Loucy (cell line): ENCODE measurements around the gene ATAD3B.
"Not testable (repeated sequence)": the region's sequence is repeated elsewhere in the genome, so short reads cannot be mapped to it uniquely, and the experiment has no call there.

ENCODE experiments used
- EZH2phosphoT487 ChIP-seq: fragments of 200-600 bp; IDR thresholded peaks from 2 replicates; pipeline ENCODE4 v1.6.1; 2018; ENCODE audit warnings: antibody characterized with exemption, mild to moderate bottlenecking, moderate library complexity, borderline replicate concordance
- TF ChIP-seq, protein P1 (sequence below): fragments of 200-600 bp; sonication (generic); conservative IDR thresholded peaks from 2 replicates; pipeline ENCODE4 v1.5.1; 2014; ENCODE audit warnings: mild to moderate bottlenecking, antibody characterized with exemption, low read length

DNA sequence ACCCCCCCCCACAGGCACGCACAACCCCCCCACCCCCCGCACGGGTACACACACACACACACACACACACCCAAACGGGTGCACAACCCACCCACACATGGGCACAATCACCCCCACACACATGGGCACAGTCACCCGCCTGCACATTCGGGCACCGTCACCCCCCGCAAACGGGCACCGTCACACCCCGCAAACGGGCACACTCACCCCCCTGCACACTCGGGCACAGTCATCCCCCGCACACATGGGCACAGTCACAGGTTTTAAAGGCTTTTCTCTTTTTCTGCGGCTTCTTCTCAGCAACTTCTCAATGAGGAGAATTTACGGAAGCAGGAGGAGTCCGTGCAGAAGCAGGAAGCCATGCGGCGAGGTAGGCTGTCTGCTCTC, 47.0 kb downstream of the ATAD3B start:
- TF ChIP-seq, protein P1, sequence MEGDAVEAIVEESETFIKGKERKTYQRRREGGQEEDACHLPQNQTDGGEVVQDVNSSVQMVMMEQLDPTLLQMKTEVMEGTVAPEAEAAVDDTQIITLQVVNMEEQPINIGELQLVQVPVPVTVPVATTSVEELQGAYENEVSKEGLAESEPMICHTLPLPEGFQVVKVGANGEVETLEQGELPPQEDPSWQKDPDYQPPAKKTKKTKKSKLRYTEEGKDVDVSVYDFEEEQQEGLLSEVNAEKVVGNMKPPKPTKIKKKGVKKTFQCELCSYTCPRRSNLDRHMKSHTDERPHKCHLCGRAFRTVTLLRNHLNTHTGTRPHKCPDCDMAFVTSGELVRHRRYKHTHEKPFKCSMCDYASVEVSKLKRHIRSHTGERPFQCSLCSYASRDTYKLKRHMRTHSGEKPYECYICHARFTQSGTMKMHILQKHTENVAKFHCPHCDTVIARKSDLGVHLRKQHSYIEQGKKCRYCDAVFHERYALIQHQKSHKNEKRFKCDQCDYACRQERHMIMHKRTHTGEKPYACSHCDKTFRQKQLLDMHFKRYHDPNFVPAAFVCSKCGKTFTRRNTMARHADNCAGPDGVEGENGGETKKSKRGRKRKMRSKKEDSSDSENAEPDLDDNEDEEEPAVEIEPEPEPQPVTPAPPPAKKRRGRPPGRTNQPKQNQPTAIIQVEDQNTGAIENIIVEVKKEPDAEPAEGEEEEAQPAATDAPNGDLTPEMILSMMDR = not testable (repeated sequence)
- not testable (repeated sequence) for TF ChIP-seq EZH2phosphoT487
